Measurements from ENCODE around the gene PKD2L2.

Gene PKD2L2

GRCh38 chr5:137890845-137891244 lies 1.6 kb downstream of the PKD2L2 start:
- Histone ChIP-seq H3K27ac (ENCODE audit: low read depth, low read length) (no peak overlapping the region), H3K9me3 (ENCODE audit: control insufficient read depth, insufficient read depth, low read length) (no peaks in the 10 kb centered on the region), H3K9ac (ENCODE audit: low read depth, low read length) (no peak overlapping the region), H3K4me3 (ENCODE audit: low read depth, low read length) (no peak overlapping the region), H3K36me3 (ENCODE audit: control insufficient read depth, insufficient read depth, low read length) (no peaks in the 10 kb centered on the region), H3K4me1 (ENCODE audit: control insufficient read depth, insufficient read depth, low read length) (peaks cover 17% of the 10 kb centered on the region), H3K27me3 (ENCODE audit: control insufficient read depth, insufficient read depth, low read length) (no peaks in the 10 kb centered on the region)

- Histone ChIP-seq H3K27ac (ENCODE audit: low read depth, low read length) (no peak overlapping the region), H3K27me3 (ENCODE audit: control insufficient read depth, insufficient read depth, low read length) (no peaks in the 10 kb centered on the region), H3K4me1 (ENCODE audit: control insufficient read depth, insufficient read depth, low read length) (peaks cover 17% of the 10 kb centered on the region), H3K9ac (ENCODE audit: low read depth, low read length) (no peak overlapping the region), H3K36me3 (ENCODE audit: control insufficient read depth, insufficient read depth, low read length) (no peaks in the 10 kb centered on the region), H3K4me3 (ENCODE audit: low read depth, low read length) (no peak overlapping the region), H3K9me3 (ENCODE audit: control insufficient read depth, insufficient read depth, low read length) (no peaks in the 10 kb centered on the region)
These were observed 2.6 kb downstream of the PKD2L2 start for GRCh38 chr5:137891849-137892248.

GRCh38 chr5:137894586-137894985 lies 5.3 kb downstream of the PKD2L2 start:
- Histone ChIP-seq H3K4me1 (ENCODE audit: control insufficient read depth, insufficient read depth, low read length) (0 out of 2 replicates have a peak, but pooled peaks cover 4% of the 10 kb centered on the region), H3K9me3 (ENCODE audit: control insufficient read depth, insufficient read depth, low read length) (no peaks in the 10 kb centered on the region), H3K36me3 (ENCODE audit: control insufficient read depth, insufficient read depth, low read length) (no peaks in the 10 kb centered on the region), H3K9ac (ENCODE audit: low read depth, low read length) (no peak overlapping the region), H3K4me3 (ENCODE audit: low read depth, low read length) (no peak overlapping the region), H3K27me3 (ENCODE audit: control insufficient read depth, insufficient read depth, low read length) (no peaks in the 10 kb centered on the region), H3K27ac (ENCODE audit: low read depth, low read length) (no peak overlapping the region)

GRCh38 chr5:137896560-137896959 lies 7.3 kb downstream of the PKD2L2 start:
- no peak overlapping the region for H3K9ac ChIP-seq (ENCODE audit: low read depth, low read length)
- H3K27ac ChIP-seq (ENCODE audit: low read depth, low read length), result no peak overlapping the region
- no peaks in the 10 kb centered on the region for H3K36me3 ChIP-seq (ENCODE audit: control insufficient read depth, insufficient read depth, low read length)
- no peaks in the 10 kb centered on the region for H3K9me3 ChIP-seq (ENCODE audit: control insufficient read depth, insufficient read depth, low read length)
- no peaks in the 10 kb centered on the region for H3K4me1 ChIP-seq (ENCODE audit: control insufficient read depth, insufficient read depth, low read length)
- no peak overlapping the region for H3K4me3 ChIP-seq (ENCODE audit: low read depth, low read length)
- H3K27me3 ChIP-seq (ENCODE audit: control insufficient read depth, insufficient read depth, low read length), result no peaks in the 10 kb centered on the region

GRCh38 chr5:137899493-137899892 lies 10.2 kb downstream of the PKD2L2 start:
- no peak overlapping the region for H3K4me3 ChIP-seq (ENCODE audit: low read depth, low read length)
- no peaks in the 10 kb centered on the region for H3K9me3 ChIP-seq (ENCODE audit: control insufficient read depth, insufficient read depth, low read length)
- H3K4me1 ChIP-seq (ENCODE audit: control insufficient read depth, insufficient read depth, low read length), result no peaks in the 10 kb centered on the region
- no peak overlapping the region for H3K27ac ChIP-seq (ENCODE audit: low read depth, low read length)
- H3K9ac ChIP-seq (ENCODE audit: low read depth, low read length), result no peak overlapping the region
- no peaks in the 10 kb centered on the region for H3K27me3 ChIP-seq (ENCODE audit: control insufficient read depth, insufficient read depth, low read length)
- H3K36me3 ChIP-seq (ENCODE audit: control insufficient read depth, insufficient read depth, low read length), result no peaks in the 10 kb centered on the region

GRCh38 chr5:137901011-137901817 lies 12.0 kb downstream of the PKD2L2 start:
- no peaks in the 10 kb centered on the region for H3K36me3 ChIP-seq (ENCODE audit: control insufficient read depth, insufficient read depth, low read length)
- H3K9ac ChIP-seq (ENCODE audit: low read depth, low read length), result no peak overlapping the region
- H3K4me3 ChIP-seq (ENCODE audit: low read depth, low read length), result no peak overlapping the region
- no peaks in the 10 kb centered on the region for H3K9me3 ChIP-seq (ENCODE audit: control insufficient read depth, insufficient read depth, low read length)
- H3K4me1 ChIP-seq (ENCODE audit: control insufficient read depth, insufficient read depth, low read length), result no peaks in the 10 kb centered on the region
- no peaks in the 10 kb centered on the region for H3K27me3 ChIP-seq (ENCODE audit: control insufficient read depth, insufficient read depth, low read length)
- H3K27ac ChIP-seq (ENCODE audit: low read depth, low read length), result no peak overlapping the region

- Histone ChIP-seq H3K36me3 (ENCODE audit: control insufficient read depth, insufficient read depth, low read length) (no peaks in the 10 kb centered on the region), H3K9ac (ENCODE audit: low read depth, low read length) (no peak overlapping the region), H3K9me3 (ENCODE audit: control insufficient read depth, insufficient read depth, low read length) (no peaks in the 10 kb centered on the region), H3K4me1 (ENCODE audit: control insufficient read depth, insufficient read depth, low read length) (no peaks in the 10 kb centered on the region), H3K27me3 (ENCODE audit: control insufficient read depth, insufficient read depth, low read length) (no peaks in the 10 kb centered on the region), H3K27ac (ENCODE audit: low read depth, low read length) (no peak overlapping the region), H3K4me3 (ENCODE audit: low read depth, low read length) (no peak overlapping the region)
These were observed 13.3 kb downstream of the PKD2L2 start for GRCh38 chr5:137902408-137903133.

GRCh38 chr5:137914758-137915157 lies 25.5 kb downstream of the PKD2L2 start:
- no peak overlapping the region for H3K4me3 ChIP-seq (ENCODE audit: low read depth, low read length)

GRCh38 chr5:137916923-137917322 lies 27.7 kb downstream of the PKD2L2 start:
- no peaks in the 10 kb centered on the region for H3K36me3 ChIP-seq (ENCODE audit: control insufficient read depth, insufficient read depth, low read length)
- no peak overlapping the region for H3K9ac ChIP-seq (ENCODE audit: low read depth, low read length)
- H3K4me1 ChIP-seq (ENCODE audit: control insufficient read depth, insufficient read depth, low read length), result no peaks in the 10 kb centered on the region
- H3K27me3 ChIP-seq (ENCODE audit: control insufficient read depth, insufficient read depth, low read length), result no peaks in the 10 kb centered on the region
- H3K27ac ChIP-seq (ENCODE audit: low read depth, low read length), result no peak overlapping the region
- no peaks in the 10 kb centered on the region for H3K9me3 ChIP-seq (ENCODE audit: control insufficient read depth, insufficient read depth, low read length)
- H3K4me3 ChIP-seq (ENCODE audit: low read depth, low read length), result no peak overlapping the region

More at GRCh38 chr5:137914758-137915157, 25.5 kb downstream of the PKD2L2 start:
- Histone ChIP-seq H3K9ac (ENCODE audit: low read depth, low read length) (no peak overlapping the region), H3K4me1 (ENCODE audit: control insufficient read depth, insufficient read depth, low read length) (no peaks in the 10 kb centered on the region), H3K9me3 (ENCODE audit: control insufficient read depth, insufficient read depth, low read length) (no peaks in the 10 kb centered on the region), H3K27me3 (ENCODE audit: control insufficient read depth, insufficient read depth, low read length) (no peaks in the 10 kb centered on the region), H3K27ac (ENCODE audit: low read depth, low read length) (no peak overlapping the region), H3K36me3 (ENCODE audit: control insufficient read depth, insufficient read depth, low read length) (no peaks in the 10 kb centered on the region)

GRCh38 chr5:137921931-137922330 lies 32.7 kb downstream of the PKD2L2 start:
- H3K9ac ChIP-seq (ENCODE audit: low read depth, low read length), result no peak overlapping the region
- no peaks in the 10 kb centered on the region for H3K36me3 ChIP-seq (ENCODE audit: control insufficient read depth, insufficient read depth, low read length)
- H3K4me3 ChIP-seq (ENCODE audit: low read depth, low read length), result no peak overlapping the region
- no peak overlapping the region for H3K27ac ChIP-seq (ENCODE audit: low read depth, low read length)
- H3K9me3 ChIP-seq (ENCODE audit: control insufficient read depth, insufficient read depth, low read length), result no peaks in the 10 kb centered on the region
- H3K27me3 ChIP-seq (ENCODE audit: control insufficient read depth, insufficient read depth, low read length), result no peaks in the 10 kb centered on the region
- H3K4me1 ChIP-seq (ENCODE audit: control insufficient read depth, insufficient read depth, low read length), result no peaks in the 10 kb centered on the region

GRCh38 chr5:137923856-137924255 lies 34.6 kb downstream of the PKD2L2 start:
- H3K9me3 ChIP-seq (ENCODE audit: control insufficient read depth, insufficient read depth, low read length), result no peaks in the 10 kb centered on the region
- H3K4me1 ChIP-seq (ENCODE audit: control insufficient read depth, insufficient read depth, low read length), result no peaks in the 10 kb centered on the region
- H3K36me3 ChIP-seq (ENCODE audit: control insufficient read depth, insufficient read depth, low read length), result no peaks in the 10 kb centered on the region
- no peak overlapping the region for H3K4me3 ChIP-seq (ENCODE audit: low read depth, low read length)
- H3K9ac ChIP-seq (ENCODE audit: low read depth, low read length), result no peak overlapping the region
- no peaks in the 10 kb centered on the region for H3K27me3 ChIP-seq (ENCODE audit: control insufficient read depth, insufficient read depth, low read length)
- H3K27ac ChIP-seq (ENCODE audit: low read depth, low read length), result no peak overlapping the region
